NCI-H345 treated with DMSO at 0.1 percent for 48 hours (cell line): ENCODE measurements around the gene ADA.
"Not testable (repeated sequence)": the region's sequence is repeated elsewhere in the genome, so short reads cannot be mapped to it uniquely, and the experiment has no call there.

Experiments used
- DNase-seq: peaks from one replicate; lab custom pipeline; 2025; ENCODE audit not compliant: unreplicated experiment; lab: John Stamatoyannopoulos, UW

The ADA gene

GRCh38 chr20:44601236-44601671 is 50.2 kb downstream of the ADA start:
- no peak for DNase-seq

GRCh38 chr20:44600758-44601201 is 50.7 kb downstream of the ADA start:
- no peak for DNase-seq

- DNase-seq, result no peak
Measured at GRCh38 chr20:44600301-44600700, 51.2 kb downstream of the ADA start.

- DNase-seq, result no peak
Measured at GRCh38 chr20:44599715-44600114, 51.8 kb downstream of the ADA start.

- no peak for DNase-seq
Measured at GRCh38 chr20:44598423-44599305, 52.8 kb downstream of the ADA start.

GRCh38 chr20:44597930-44598329 is 53.6 kb downstream of the ADA start:
- no peak for DNase-seq

- DNase-seq, result no peak
Measured at GRCh38 chr20:44597516-44597915, 54.0 kb downstream of the ADA start.

GRCh38 chr20:44596876-44597275 is 54.6 kb downstream of the ADA start:
- DNase-seq, result no peak

- no peak for DNase-seq
Measured at GRCh38 chr20:44596010-44596409, 55.5 kb downstream of the ADA start.

GRCh38 chr20:44594730-44595129 is 56.8 kb downstream of the ADA start:
- no peak for DNase-seq

- no peak for DNase-seq
Measured at GRCh38 chr20:44593751-44594150, 57.7 kb downstream of the ADA start.

- no peak for DNase-seq
Measured at GRCh38 chr20:44592366-44592765, 59.1 kb downstream of the ADA start.

GRCh38 chr20:44590980-44591778 is 60.3 kb downstream of the ADA start:
- no peak for DNase-seq

- no peak for DNase-seq
Measured at GRCh38 chr20:44589537-44589936, 62.0 kb downstream of the ADA start.

- DNase-seq, result not testable (repeated sequence)
Measured at GRCh38 chr20:44588321-44588720, 63.2 kb downstream of the ADA start.

- no peak for DNase-seq
Measured at GRCh38 chr20:44587035-44587980, 64.2 kb downstream of the ADA start.

GRCh38 chr20:44586289-44586911 is 65.1 kb downstream of the ADA start:
- no peak for DNase-seq

GRCh38 chr20:44585057-44585963 is 66.2 kb downstream of the ADA start:
- DNase-seq, result no peak

GRCh38 chr20:44584162-44584561 is 67.3 kb downstream of the ADA start:
- DNase-seq, result no peak
